Small intestine (tissue), 7 donors: Measurements from ENCODE around the gene CYGB. TPM values are rescaled to one million over a fixed set of nuclear protein-coding genes. Genes with fewer than 3 reads are reported as not detected.

ENCODE experiments used
- DNase-seq, 2 donors: peaks; one replicate each; pipeline versions ENCODE4 v3.0.0 to v3.0.0-alpha.2; 2013
- FAIRE-seq: peaks from 2 replicates; lab custom pipeline; 2012; peaks lifted over from hg19 to GRCh38; lab: Jason Lieb, UNC
- H3K27ac ChIP-seq, 3 donors: one replicate each; pipeline ENCODE4 v1.5.1; 2013; ENCODE audit warnings: low read length in 2 of 3, mild to moderate bottlenecking in 2 of 3, control low read depth in 1 of 3, inconsistent platforms in 1 of 3, low read depth in 1 of 3, moderate library complexity in 1 of 3
- H3K27me3 ChIP-seq, 3 donors: one replicate each; pipeline ENCODE4 v1.6.1; 2013; ENCODE audit warnings: low read length in 3 of 3, inconsistent platforms in 1 of 3; ENCODE audit not compliant: control insufficient read depth in 3 of 3, insufficient read depth in 3 of 3
- H3K36me3 ChIP-seq, 3 donors: one replicate each; pipeline ENCODE4 v1.6.1; 2013; ENCODE audit warnings: low read length in 3 of 3, inconsistent platforms in 1 of 3, low read depth in 1 of 3, mild to moderate bottlenecking in 1 of 3, moderate library complexity in 1 of 3; ENCODE audit not compliant: control insufficient read depth in 3 of 3, insufficient read depth in 2 of 3
- H3K4me1 ChIP-seq, 3 donors: one replicate each; pipeline ENCODE4 v1.6.1; 2013; ENCODE audit warnings: low read length in 2 of 3, inconsistent platforms in 1 of 3, low read depth in 1 of 3, mild to moderate bottlenecking in 1 of 3, moderate library complexity in 1 of 3; ENCODE audit not compliant: control insufficient read depth in 3 of 3, insufficient read depth in 2 of 3
- H3K4me3 ChIP-seq, 3 donors: one replicate each; pipeline ENCODE4 v1.5.1; 2013; ENCODE audit warnings: low read length in 3 of 3, control low read depth in 1 of 3, inconsistent platforms in 1 of 3, low read depth in 1 of 3, mild to moderate bottlenecking in 1 of 3, moderate library complexity in 1 of 3
- H3K9me3 ChIP-seq, 2 donors: one replicate each; pipeline ENCODE4 v1.6.1; 2013; ENCODE audit warnings: low read depth in 1 of 2, low read length in 1 of 2; ENCODE audit not compliant: control insufficient read depth in 2 of 2, insufficient read depth in 1 of 2
- WGBS, 3 donors: extraction: QIAGEN DNeasy Blood & Tissue Kit; methylation state at CpG; one replicate each; pipeline ENCODE4 v1.1.7; 2013; 5-methylcytosine and 5-hydroxymethylcytosine counted together
- polyA plus RNA-seq, 4 donors: library from polyadenylated mRNA; stranded (reverse) in 3 of 4; unstranded in 1 of 4; fragments of 200-250 nt in 3 of 4; fragments of 120-200 nt in 1 of 4; gene quantifications; one replicate each; pipeline versions ENCODE4 v1.2.1 to v1.2.3, GENCODE V29; 2013
- donor health status: healthy with polysubstance abuse.
- donor health status: control.
- donor health status: control.
- donor health status: Bipolar disorder and iron deficiency.
- donor health status: healthy.

CYGB gene
- polyA plus RNA-seq, 4 donors, result 1.1 to 35.4 (median 12.0) TPM

- FAIRE-seq (no peak), DNase-seq (no peak)
- Histone ChIP-seq H3K4me1 (peaks cover 9 to 85% (median 26%) of the 10 kb centered on the region in 3 donors), H3K27ac (peak overlapping the region in 2 of 3 donors; percentile 70 to 85), H3K36me3 (peaks cover 0 to 22% (median 0%) of the 10 kb centered on the region in 3 donors), H3K9me3 (no peaks in the 10 kb centered on the region), H3K27me3 (no peaks in the 10 kb centered on the region), H3K4me3 (no peak overlapping the region)
- 21 to 40% (median 29%) methylated on average over 2 of the region's 2 CpGs for WGBS, 3 donors
Observed at GRCh38 chr17:76497699-76497978, 39.9 kb downstream of the CYGB start.

GRCh38 chr17:76496464-76496863 is 41.0 kb downstream of the CYGB start:
- peaks cover 9 to 85% (median 30%) of the 10 kb centered on the region in 3 donors for H3K4me1 ChIP-seq
- no peak overlapping the region for H3K4me3 ChIP-seq
- WGBS, 3 donors, result 79 to 87% (median 82%) methylated on average over 6 of the region's 6 CpGs
- H3K27ac ChIP-seq, result peak overlapping the region in 1 of 3 donors; percentile 18
- no peaks in the 10 kb centered on the region for H3K27me3 ChIP-seq
- FAIRE-seq (no peak), DNase-seq (no peak)
- H3K9me3 ChIP-seq, result no peaks in the 10 kb centered on the region
- H3K36me3 ChIP-seq, result peaks cover 0 to 22% (median 0%) of the 10 kb centered on the region in 3 donors

- FAIRE-seq (no peak), DNase-seq (peak in 1 of 2 donors; percentile 76)
- WGBS, 3 donors, result 57 to 81% (median 64%) methylated on average over 16 of the region's 16 CpGs
- Histone ChIP-seq H3K4me1 (peaks cover 9 to 91% (median 37%) of the 10 kb centered on the region in 3 donors), H3K9me3 (no peaks in the 10 kb centered on the region), H3K27ac (peak overlapping the region in 1 of 3 donors; percentile 70), H3K27me3 (no peaks in the 10 kb centered on the region), H3K36me3 (peaks cover 0 to 22% (median 0%) of the 10 kb centered on the region in 3 donors), H3K4me3 (no peak overlapping the region)
Observed at GRCh38 chr17:76495663-76496400, 41.7 kb downstream of the CYGB start.

- FAIRE-seq (no peak), DNase-seq (peak in 1 of 2 donors; percentile 36)
- peaks cover 4 to 87% (median 29%) of the 10 kb centered on the region in 3 donors for H3K4me1 ChIP-seq
Observed at GRCh38 chr17:76493505-76494167, 43.9 kb downstream of the CYGB start.

GRCh38 chr17:76492989-76493501 is 44.5 kb downstream of the CYGB start:
- DNase-seq (peak; percentile 72 to 87), FAIRE-seq (no peak)
- H3K9me3 ChIP-seq, result no peaks in the 10 kb centered on the region
- H3K27ac ChIP-seq, result peak overlapping the region; percentile 69 to 92 (median 91)
- WGBS, 3 donors, result 1 to 9% (median 5%) methylated on average over 14 to 15 of the region's 15 CpGs
- H3K4me3 ChIP-seq, result peak overlapping the region in 2 of 3 donors; percentile 8 to 35
- H3K36me3 ChIP-seq, result peaks cover 0 to 24% (median 1%) of the 10 kb centered on the region in 3 donors
- peaks cover 4 to 81% (median 29%) of the 10 kb centered on the region in 3 donors for H3K4me1 ChIP-seq
- no peaks in the 10 kb centered on the region for H3K27me3 ChIP-seq

More at GRCh38 chr17:76493505-76494167, 43.9 kb downstream of the CYGB start:
- whole genome bisulfite sequencing, 3 donors, result 43 to 51% (median 47%) methylated on average over 21 of the region's 21 CpGs
- H3K27ac ChIP-seq, result peak overlapping the region; percentile 69 to 92 (median 91)
- peaks cover 0 to 24% (median 0%) of the 10 kb centered on the region in 3 donors for H3K36me3 ChIP-seq
- no peaks in the 10 kb centered on the region for H3K27me3 ChIP-seq
- peak overlapping the region in 1 of 3 donors; percentile 35 for H3K4me3 ChIP-seq
- H3K9me3 ChIP-seq, result no peaks in the 10 kb centered on the region

- H3K27me3 ChIP-seq, result no peaks in the 10 kb centered on the region
- no peak for FAIRE-seq
- H3K4me1 ChIP-seq, result peaks cover 4 to 74% (median 23%) of the 10 kb centered on the region in 3 donors
- peak; percentile 76 to 89 for DNase-seq
- 10 to 46% (median 24%) methylated on average over 11 of the region's 11 CpGs for WGBS, 3 donors
- peaks cover 0 to 23% (median 2%) of the 10 kb centered on the region in 3 donors for H3K36me3 ChIP-seq
- peak overlapping the region; percentile 69 to 92 (median 91) for H3K27ac ChIP-seq
- no peaks in the 10 kb centered on the region for H3K9me3 ChIP-seq
- peak overlapping the region in 2 of 3 donors; percentile 8 to 35 for H3K4me3 ChIP-seq
Observed at GRCh38 chr17:76492123-76492988, 45.2 kb downstream of the CYGB start.

- Histone ChIP-seq H3K27ac (peak overlapping the region; percentile 21 to 92 (median 91)), H3K9me3 (no peaks in the 10 kb centered on the region), H3K4me1 (peaks cover 4 to 66% (median 23%) of the 10 kb centered on the region in 3 donors), H3K27me3 (no peaks in the 10 kb centered on the region), H3K4me3 (no peak overlapping the region), H3K36me3 (peaks cover 0 to 20% (median 2%) of the 10 kb centered on the region in 3 donors)
- 45 to 68% (median 56%) methylated on average over 16 to 17 of the region's 17 CpGs for WGBS, 3 donors
- FAIRE-seq, result no peak
- DNase-seq, result peak; percentile 42 to 46
Observed at GRCh38 chr17:76491271-76492122, 46.0 kb downstream of the CYGB start.
